Endothelial cell of umbilical vein (primary cell): ENCODE results near the gene BNIP2. TPM values are rescaled to one million over a fixed set of nuclear protein-coding genes. Genes with fewer than 3 reads are reported as not detected.

Experiments
- BruUV-seq: library from RNA; stranded (reverse); fragments of 400-500 nt; replicated peaks from 2 replicates; lab custom pipeline; 2021; lab: Mats Ljungman, UMichigan
- CTCF ChIA-PET: fragments of 300-600, 350-600 bp; sonication (Branson Sonifier 250); formaldehyde crosslinking; loops from one replicate; lab custom pipeline; 2021; ENCODE audit warnings: antibody characterized with exemption, inconsistent platforms; lab: Charles Lee
- POLR2A ChIA-PET: fragments of 300-600, 350-600 bp; sonication (Branson Sonifier 250); formaldehyde crosslinking; loops from one replicate; lab custom pipeline; 2021; ENCODE audit warnings: antibody characterized with exemption, inconsistent platforms; lab: Charles Lee
- DNase-seq: peaks from one replicate; pipeline ENCODE4 v3.0.0-alpha.2; 2011; ENCODE audit warnings: low read depth, low spot score
- FAIRE-seq: peaks from 2 replicates; lab custom pipeline; 2011; peaks lifted over from hg19 to GRCh38; lab: Jason Lieb, UNC
- H2AFZ ChIP-seq: 2 replicates; pipeline ENCODE4 v1.6.0; 2012; ENCODE audit warnings: low read depth, low read length, control low read depth, inconsistent platforms
- H3K27ac ChIP-seq: 2 replicates; pipeline ENCODE4 v1.5.1; 2011; ENCODE audit warnings: low read depth, mild to moderate bottlenecking, control low read depth, low read length, moderate library complexity; ENCODE audit not compliant: insufficient read depth
- H3K27me3 ChIP-seq, 2 experiments: 2 replicates each; pipeline versions ENCODE4 v1.6.0 to v1.6.1; 2011; ENCODE audit warnings: low read length in 2 of 2, mixed read lengths in 1 of 2; ENCODE audit not compliant: control insufficient read depth in 2 of 2, insufficient read depth in 2 of 2
- H3K36me3 ChIP-seq, 2 experiments: 2 replicates in 1 of 2; 3 replicates in 1 of 2; pipeline ENCODE4 v1.5.1; 2011; ENCODE audit warnings: low read length in 2 of 2, mild to moderate bottlenecking in 1 of 2, moderate library complexity in 1 of 2; ENCODE audit not compliant: control insufficient read depth in 2 of 2, insufficient read depth in 2 of 2; ENCODE audit errors: extremely low read depth in 1 of 2
- H3K4me1 ChIP-seq: 3 replicates; pipeline ENCODE4 v1.5.1; 2011; ENCODE audit warnings: mild to moderate bottlenecking, low read length; ENCODE audit not compliant: control insufficient read depth, insufficient read depth; ENCODE audit errors: extremely low read depth
- H3K4me2 ChIP-seq: 2 replicates; pipeline ENCODE4 v1.6.1; 2011; ENCODE audit warnings: low read length, control low read depth, mixed read lengths; ENCODE audit not compliant: insufficient read depth
- H3K4me3 ChIP-seq, 3 experiments: fragments of 200-600 bp in 1 of 3; sonication (generic), shearing (Covaris generic) in 1 of 3; replicated peaks in 1 of 3; 2 replicates each; pipeline ENCODE4 v1.5.1; 2011 to 2016; ENCODE audit warnings: control low read depth in 3 of 3, low read length in 3 of 3, mild to moderate bottlenecking in 2 of 3, inconsistent platforms in 1 of 3, low read depth in 1 of 3, moderate library complexity in 1 of 3; ENCODE audit not compliant: insufficient read depth in 1 of 3
- H3K79me2 ChIP-seq: 2 replicates; pipeline ENCODE4 v1.6.0; 2012; ENCODE audit warnings: low read length, inconsistent platforms; ENCODE audit not compliant: control insufficient read depth, insufficient read depth
- H3K9ac ChIP-seq: replicated peaks from 2 replicates; pipeline ENCODE3; 2011; ENCODE audit warnings: low read length, control low read depth; ENCODE audit not compliant: insufficient read depth; ENCODE audit errors: extremely low read depth
- H3K9me1 ChIP-seq: replicated peaks from 3 replicates; pipeline ENCODE4 v1.6.0; 2011; ENCODE audit warnings: mild to moderate bottlenecking, low read length; ENCODE audit not compliant: control insufficient read depth, insufficient read depth; ENCODE audit errors: extremely low read depth
- H3K9me3 ChIP-seq: replicated peaks from 2 replicates; pipeline ENCODE4 v1.5.1; 2012; ENCODE audit warnings: low read length, inconsistent platforms; ENCODE audit not compliant: control insufficient read depth, insufficient read depth
- H4K20me1 ChIP-seq: replicated peaks from 2 replicates; pipeline ENCODE3; 2011; ENCODE audit warnings: mild to moderate bottlenecking, low read length; ENCODE audit not compliant: control insufficient read depth, insufficient read depth; ENCODE audit errors: extremely low read depth
- CTCF ChIP-seq, 2 donors: IDR thresholded peaks; 1 replicate in 1 of 2; 2 replicates in 1 of 2; pipeline ENCODE4 v1.5.1; 2011; ENCODE audit warnings: low read length in 2 of 2, mild to moderate bottlenecking in 2 of 2, moderate library complexity in 2 of 2, control low read depth in 1 of 2, inconsistent platforms in 1 of 2, low read depth in 1 of 2; ENCODE audit not compliant: insufficient read depth in 1 of 2; ENCODE audit errors: extremely low read depth in 1 of 2
- EZH2 ChIP-seq: IDR thresholded peaks from 2 replicates; pipeline ENCODE4 v1.6.1; 2012; ENCODE audit warnings: borderline replicate concordance, low read depth, mild to moderate bottlenecking, moderate library complexity, low read length, inconsistent platforms; ENCODE audit not compliant: severe bottlenecking
- FOS ChIP-seq: IDR thresholded peaks from 2 replicates; pipeline ENCODE4 v1.6.1; 2011; ENCODE audit warnings: mild to moderate bottlenecking, low read length, moderate library complexity, borderline replicate concordance; ENCODE audit not compliant: insufficient read depth
- GATA2 ChIP-seq: IDR thresholded peaks from 2 replicates; pipeline ENCODE4 v1.7.0; 2011; ENCODE audit warnings: low read depth, mild to moderate bottlenecking, moderate library complexity, mixed read lengths, low read length; ENCODE audit not compliant: insufficient read length, insufficient read depth
- JUN ChIP-seq: IDR thresholded peaks from 2 replicates; pipeline ENCODE4 v1.6.1; 2011; ENCODE audit warnings: borderline replicate concordance, low read depth; ENCODE audit not compliant: insufficient read length, insufficient read depth
- MAX ChIP-seq: IDR thresholded peaks from 2 replicates; pipeline ENCODE4 v1.6.1; 2011; ENCODE audit not compliant: insufficient read depth, insufficient read length
- MYC ChIP-seq: IDR thresholded peaks from one replicate; pipeline ENCODE4 v1.6.1; 2011; ENCODE audit warnings: mild to moderate bottlenecking, low read depth, low read length
- POLR2A ChIP-seq: IDR thresholded peaks from 2 replicates; pipeline ENCODE4 v1.6.1; 2012; ENCODE audit warnings: low read depth, mild to moderate bottlenecking, control low read depth, low read length
- POLR2AphosphoS5 ChIP-seq: IDR thresholded peaks from 2 replicates; pipeline ENCODE4 v1.6.1; 2012; ENCODE audit warnings: low read depth, mild to moderate bottlenecking, control low read depth, low read length, moderate library complexity; ENCODE audit not compliant: insufficient read depth
- dilution Hi-C: fragments of 300-500 bp; cut with MboI; formaldehyde crosslinking; loops from one replicate; pipeline ENCODE4 v1.15.0; 2019; ENCODE audit warnings: low sequenced_read_pairs; ENCODE audit not compliant: extremely low pct_ligation_motif_present
- intact Hi-C: fragments of 100-400 bp; cut with micrococcal nuclease; formaldehyde crosslinking; loops from one replicate; pipeline ENCODE4 v1.10.0; 2022
- polyA plus RNA-seq, 4 experiments: library from polyadenylated mRNA; depleted of rRNA in 3 of 4; stranded (reverse) in 3 of 4; unstranded in 1 of 4; fragments of >200 nt; gene quantifications; 2 replicates each; pipeline versions ENCODE4 v1.2.1 to v1.2.3, GENCODE V29; 2011 to 2012; ENCODE audit warnings: missing spikeins in 1 of 4
- total RNA-seq: library from RNA; stranded (reverse); gene quantifications from 2 replicates; pipeline ENCODE4 v1.2.3, GENCODE V29; 2021

BNIP2 gene
- total and polyA plus RNA-seq, 2 donors (not counting 3 experiments of a cell fraction or from before 2014, with no cell fraction given): 39.1 to 90.1 TPM

GRCh38 chr15:59701880-59702279 is 12.8 kb upstream of the BNIP2 start:
- no peak overlapping the region for H2AFZ ChIP-seq
- intact Hi-C loops: no loop called here

More at GRCh38 chr15:59701880-59702279, 12.8 kb upstream of the BNIP2 start:
- FAIRE-seq: no peak
- no TSS peak for BruUV-seq
- Histone ChIP-seq H3K27me3 (no peaks in the 10 kb centered on the region), H3K9me3 (no peaks in the 10 kb centered on the region), H3K4me1 (peaks cover 14% of the 10 kb centered on the region), H4K20me1 (no peaks in the 10 kb centered on the region), H3K36me3 (no peaks in the 10 kb centered on the region), H3K4me3 (no peak overlapping the region), H3K9ac (no peak overlapping the region), H3K79me2 (no peaks in the 10 kb centered on the region), H3K27ac (no peak overlapping the region), H3K9me1 (no peaks in the 10 kb centered on the region), H3K4me2 (no peak overlapping the region)
- no peak for DNase-seq
- dilution Hi-C loops: no loop called here
- no peak for TF ChIP-seq GATA2
- TF ChIP-seq MAX: no peak
- no peak for TF ChIP-seq JUN
- no peak for TF ChIP-seq EZH2
- no peak for TF ChIP-seq CTCF (IDR thresholded peaks at IDR 0.05; ENCODE audit: extremely low read depth in 1 of 2, insufficient read depth in 1 of 2, low read depth in 1 of 2, low read length in 2 of 2)
- no peak for TF ChIP-seq POLR2AphosphoS5
- no peak for TF ChIP-seq FOS
- TF ChIP-seq MYC: no peak
- no peak for TF ChIP-seq POLR2A
- POLR2A ChIA-PET: no interaction called here
- CTCF ChIA-PET: interaction anchor here (1.0 to 2.9 kb wide), 2 partner anchors 10 to 23 kb away, joined by 5 to 11 read pairs; no protein-coding TSS in a partner anchor
